K562 (cell line): ENCODE data around the gene KCTD13. TPM values are rescaled to one million over a fixed set of nuclear protein-coding genes. Genes with fewer than 3 reads are reported as not detected.

Experiments
- CAMTA2 ChIP-seq: fragments of 250-450 bp; sonication (Bioruptor Pico); conservative IDR thresholded peaks from 2 replicates; pipeline ENCODE4 v1.5.1; 2022
- CBX1 ChIP-seq: sonication (generic); IDR thresholded peaks from 2 replicates; pipeline ENCODE4 v1.6.1; 2016; ENCODE audit warnings: antibody characterized with exemption, low read depth, mild to moderate bottlenecking
- CEBPG ChIP-seq, 3 experiments: fragments of 200-800 bp in 1 of 3; sonication (Bioruptor generic) in 1 of 3; sonication (generic) in 1 of 3; formaldehyde crosslinking in 1 of 3; IDR thresholded peaks in 2 of 3; conservative IDR thresholded peaks in 1 of 3; 2 replicates each; pipeline versions ENCODE4 v1.6.1 to v1.8.0; 2016 to 2022; ENCODE audit warnings: missing compliant biosample characterization in 2 of 3, missing genetic modification characterization in 2 of 3, mild to moderate bottlenecking in 1 of 3, missing genetic modification reagents in 1 of 3
- CLOCK ChIP-seq: fragments of 250-450 bp; sonication (Bioruptor Pico); IDR thresholded peaks from 2 replicates; pipeline ENCODE4 v1.4.0; 2020; ENCODE audit warnings: mild to moderate bottlenecking, moderate library complexity, borderline replicate concordance
- EGR1 ChIP-seq: fragments of 450-650 bp; conservative IDR thresholded peaks from 2 replicates; pipeline ENCODE4 v1.6.1; 2017; ENCODE audit warnings: mild to moderate bottlenecking
- FOXK1 ChIP-seq: sonication (generic); formaldehyde crosslinking; IDR thresholded peaks from 2 replicates; pipeline ENCODE4 v1.8.0; 2022; ENCODE audit warnings: missing genetic modification reagents, mild to moderate bottlenecking, borderline replicate concordance
- FOXP4 ChIP-seq: sonication (generic); formaldehyde crosslinking; IDR thresholded peaks from 2 replicates; pipeline ENCODE4 v1.8.0; 2022; ENCODE audit warnings: mild to moderate bottlenecking, missing genetic modification reagents, borderline replicate concordance
- NCOA1 ChIP-seq: fragments of 450-650 bp; IDR thresholded peaks from 2 replicates; pipeline ENCODE4 v1.6.1; 2016; ENCODE audit warnings: low read depth
- NRF1 ChIP-seq, 2 experiments: fragments of 450-650 bp; IDR thresholded peaks in 1 of 2; conservative IDR thresholded peaks in 1 of 2; 2 replicates each; pipeline ENCODE4 v1.6.1; 2014; ENCODE audit warnings: mild to moderate bottlenecking in 2 of 2
- POLR2AphosphoS2 ChIP-seq: IDR thresholded peaks from 2 replicates; pipeline ENCODE4 v1.6.1; 2012; ENCODE audit warnings: low read length, improper control_type of control experiment
- RHOXF2B ChIP-seq: fragments of 250-450 bp; sonication (Bioruptor Pico); conservative IDR thresholded peaks from 2 replicates; pipeline ENCODE4 v1.5.1; 2021
- SMARCA4 ChIP-seq: fragments of 450-650 bp; IDR thresholded peaks from 2 replicates; pipeline ENCODE4 v1.6.1; 2016
- SNAPC5 ChIP-seq: fragments of 250-450 bp; sonication (Bioruptor Pico); IDR thresholded peaks from 2 replicates; pipeline ENCODE4 v1.8.0; 2021; ENCODE audit warnings: moderate library complexity, mild to moderate bottlenecking, inconsistent platforms
- SREBF2 ChIP-seq: sonication (generic); formaldehyde crosslinking; IDR thresholded peaks from 2 replicates; pipeline ENCODE4 v1.4.0; 2020; ENCODE audit warnings: mild to moderate bottlenecking, missing genetic modification reagents
- TBP ChIP-seq: optimal IDR thresholded peaks from 2 replicates; pipeline ENCODE3; 2011; ENCODE audit warnings: low read depth, low read length, improper control_type of control experiment
- TFAP4 ChIP-seq: sonication (generic); formaldehyde crosslinking; IDR thresholded peaks from 2 replicates; pipeline ENCODE4 v1.8.0; 2022; ENCODE audit warnings: missing genetic modification reagents, mild to moderate bottlenecking, moderate library complexity, borderline replicate concordance
- XRCC3 ChIP-seq: fragments of 450-650 bp; IDR thresholded peaks from 2 replicates; pipeline ENCODE4 v1.6.1; 2017; ENCODE audit warnings: mild to moderate bottlenecking, moderate library complexity
- ZBTB1 ChIP-seq: sonication (generic); formaldehyde crosslinking; IDR thresholded peaks from 2 replicates; pipeline ENCODE4 v1.8.1; 2023; ENCODE audit warnings: missing genetic modification reagents, low read depth, mild to moderate bottlenecking, borderline replicate concordance
- ZNF24 ChIP-seq: fragments of 450-650 bp; IDR thresholded peaks from 2 replicates; pipeline ENCODE4 v1.6.1; 2016
- ZNF511 ChIP-seq: sonication (generic); formaldehyde crosslinking; IDR thresholded peaks from 2 replicates; pipeline ENCODE4 v1.8.0; 2022; ENCODE audit warnings: mild to moderate bottlenecking, missing genetic modification reagents
- ZNF79 ChIP-seq: fragments of 250-450 bp; sonication (Bioruptor Pico); IDR thresholded peaks from 2 replicates; pipeline ENCODE4 v1.4.0; 2020; ENCODE audit warnings: low read depth, mild to moderate bottlenecking, moderate library complexity
- polyA plus RNA-seq, 8 experiments: library from polyadenylated mRNA; depleted of rRNA in 4 of 8; stranded (reverse) in 5 of 8; unstranded in 3 of 8; fragments of >200 nt; fragmentation: Nextera tagmentation in 2 of 8; fragmentation: Illumina TruSeq in 1 of 8; extraction: Ambion mirVana in 2 of 8; extraction: Trizol in 1 of 8; gene quantifications; 2 replicates each; pipeline versions ENCODE4 v1.2.1 to v1.2.3, GENCODE V29; 2011 to 2014; ENCODE audit warnings: inconsistent platforms in 1 of 8, missing spikeins in 1 of 8
- total RNA-seq, 7 experiments: library from RNA; depleted of rRNA in 6 of 7; stranded (reverse); fragments of >200 nt in 6 of 7; fragmentation: Illumina TruSeq in 2 of 7; extraction: Trizol in 2 of 7; gene quantifications; 2 replicates each; pipeline versions ENCODE4 v1.2.1 to v1.2.3, GENCODE V29; 2011 to 2021; ENCODE audit warnings: low replicate concordance in 1 of 7

Gene KCTD13
- total and polyA plus RNA-seq, 9 of the 15 experiments (the other 6 are each of a cell fraction or from before 2014, with no cell fraction given) = 1.0 to 20.6 (median 9.8) TPM

- no peak for TF ChIP-seq XRCC3
- 0 out of 2 replicates have a peak, but pooled peaks have one; percentile 12 for TF ChIP-seq CEBPG (CRISPR knock-in tag; IDR thresholded peaks at IDR 0.05)
- no peak for TF ChIP-seq CEBPG (tag; conservative IDR thresholded peaks at IDR 0.05 in 1 of 2, IDR thresholded peaks at IDR 0.05 in 1 of 2)
- no peak for TF ChIP-seq POLR2AphosphoS2
- 0 out of 2 replicates have a peak, but pooled peaks have one; percentile 45 for TF ChIP-seq CBX1
- 0 out of 2 replicates have a peak, but pooled peaks have one; percentile 15 for TF ChIP-seq NCOA1
- no peak for TF ChIP-seq CLOCK (CRISPR knock-in tag)
- no peak for TF ChIP-seq SREBF2 (CRISPR knock-in tag)
- no peak for TF ChIP-seq ZNF79
- TF ChIP-seq ZBTB1 = 0 out of 2 replicates have a peak, but pooled peaks have one; percentile 8
- TF ChIP-seq SMARCA4 = peak; percentile 28
- 0 out of 2 replicates have a peak, but pooled peaks have one; percentile 15 for TF ChIP-seq ZNF24
- 0 out of 2 replicates have a peak, but pooled peaks have one; percentile 64 for TF ChIP-seq FOXP4 (CRISPR knock-in tag)
- peak; percentile 63 for TF ChIP-seq NRF1 (conservative IDR thresholded peaks at IDR 0.05 in 1 of 2, IDR thresholded peaks at IDR 0.05 in 1 of 2)
- TF ChIP-seq EGR1 = peak; percentile 87
- TF ChIP-seq FOXK1 (CRISPR knock-in tag) = 0 out of 2 replicates have a peak, but pooled peaks have one; percentile 53
- peak; percentile 36; the same call in 1 of the 2 replicates for TF ChIP-seq ZNF511 (CRISPR knock-in tag)
- TF ChIP-seq SNAPC5 = no peak
- TF ChIP-seq TBP = no peak
- peak; percentile 86 for TF ChIP-seq TFAP4 (CRISPR knock-in tag)
- TF ChIP-seq RHOXF2B (CRISPR knock-in tag) = no peak
- TF ChIP-seq CAMTA2 (CRISPR knock-in tag) = no peak
Measured at GRCh38 chr16:29943846-29944799, 18.1 kb upstream of the KCTD13 start (continued).
